Glomerular endothelial cell (primary cell): ENCODE data around the gene HOXC9. TPM values are rescaled to one million over a fixed set of nuclear protein-coding genes. Genes with fewer than 3 reads are reported as not detected.

Source experiments
- DNase-seq: peaks from one replicate; pipeline ENCODE4 v3.0.0-alpha.2; 2011; ENCODE audit warnings: low read depth, low spot score; ENCODE audit errors: extremely low read depth
- total RNA-seq: library from RNA; depleted of rRNA; stranded (reverse); fragments of >200 nt; gene quantifications from 2 replicates; pipeline ENCODE4 v1.2.3, GENCODE V29; 2015

The HOXC9 gene
- total RNA-seq, 1 donor from 2014 or later, result 5.7 TPM

GRCh38 chr12:53986686-53987483 lies 13.1 kb upstream of the HOXC9 start:
- no peak for DNase-seq

GRCh38 chr12:53987787-53988230 lies 12.2 kb upstream of the HOXC9 start:
- no peak for DNase-seq

- no peak for DNase-seq
Measured at GRCh38 chr12:53988541-53989226, 11.3 kb upstream of the HOXC9 start.

GRCh38 chr12:53989227-53990113 lies 10.5 kb upstream of the HOXC9 start:
- no peak for DNase-seq

- DNase-seq, result no peak
Measured at GRCh38 chr12:53990311-53991076, 9.5 kb upstream of the HOXC9 start.

GRCh38 chr12:53991077-53991460 lies 8.9 kb upstream of the HOXC9 start:
- no peak for DNase-seq

- no peak for DNase-seq
Measured at GRCh38 chr12:53992377-53992889, 7.5 kb upstream of the HOXC9 start.

- DNase-seq, result no peak
Measured at GRCh38 chr12:53993162-53994008, 6.6 kb upstream of the HOXC9 start.

- no peak for DNase-seq
Measured at GRCh38 chr12:53994009-53994263, 6.0 kb upstream of the HOXC9 start.

- DNase-seq, result no peak
Measured at GRCh38 chr12:53994264-53995001, 5.5 kb upstream of the HOXC9 start.

- DNase-seq, result no peak
Measured at GRCh38 chr12:53995002-53995377, 5.0 kb upstream of the HOXC9 start.

GRCh38 chr12:53995378-53996239 lies 4.4 kb upstream of the HOXC9 start:
- no peak for DNase-seq

GRCh38 chr12:53996240-53997203 lies 3.4 kb upstream of the HOXC9 start:
- no peak for DNase-seq

GRCh38 chr12:53997204-53998109 lies 2.5 kb upstream of the HOXC9 start:
- DNase-seq, result no peak

GRCh38 chr12:53998110-53998899 lies 1.7 kb upstream of the HOXC9 start:
- DNase-seq, result no peak
